Right ventricle myocardium superior (tissue), 1 donor: ENCODE results near the gene POLN. TPM values are rescaled to one million over a fixed set of nuclear protein-coding genes. Genes with fewer than 3 reads are reported as not detected.
"Not testable (repeated sequence)": the region's sequence is repeated elsewhere in the genome, so short reads cannot be mapped to it uniquely, and the experiment has no call there.

Experiments
- ATAC-seq: fragments of 200-7000 bp; cut with Tn5 transposase; one replicate; pipeline ENCODE4 v1.9.1; 2020; ENCODE audit warnings: mild to moderate bottlenecking; ENCODE audit not compliant: poor library complexity
- DNase-seq: peaks from one replicate; pipeline ENCODE4 v3.0.0-alpha.2; 2020
- intact Hi-C: fragments of 100-400 bp; cut with DNase I; formaldehyde crosslinking; loops from one replicate; pipeline ENCODE4 v1.11.2; 2022
- total RNA-seq: library from RNA; stranded (reverse); fragmentation: NEBNext Ultra II Directional; extraction: Animal tissue kit (Norgen Biotek cat#: 25700); gene quantifications from one replicate; pipeline ENCODE4 v1.2.1, GENCODE V29; 2021
- donor health status: DM: no; HTN: yes; CAD: no; lungs with severe emphysema.

Gene POLN
- total RNA-seq, 1 donor from 2014 or later, result 2.3 TPM

DNA sequence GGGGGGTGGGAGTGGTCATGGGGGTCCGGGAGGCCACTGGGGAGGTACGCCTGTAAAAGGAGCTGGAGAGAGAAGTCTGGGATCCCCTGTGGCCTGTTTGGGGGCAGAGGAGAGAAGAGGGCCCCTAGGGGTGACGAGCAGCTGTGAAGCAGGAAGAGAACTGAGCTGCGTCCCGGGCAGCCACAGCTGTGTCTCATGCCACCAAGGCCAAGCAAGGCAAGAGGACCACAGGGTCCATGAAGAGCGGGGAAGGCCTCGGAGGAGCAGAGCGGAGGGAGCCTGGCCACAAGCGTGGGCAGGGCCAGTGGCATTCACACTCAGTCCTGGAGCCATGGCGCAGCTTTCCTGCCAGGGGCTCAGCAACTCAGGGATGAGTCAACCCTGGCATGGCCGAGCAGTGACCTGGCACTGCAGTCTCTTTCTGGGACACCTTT is 196.4 kb downstream of the POLN start:
- intact Hi-C loops, result no loop called here
- no peak for ATAC-seq
- peak; percentile 30 for DNase-seq

DNA sequence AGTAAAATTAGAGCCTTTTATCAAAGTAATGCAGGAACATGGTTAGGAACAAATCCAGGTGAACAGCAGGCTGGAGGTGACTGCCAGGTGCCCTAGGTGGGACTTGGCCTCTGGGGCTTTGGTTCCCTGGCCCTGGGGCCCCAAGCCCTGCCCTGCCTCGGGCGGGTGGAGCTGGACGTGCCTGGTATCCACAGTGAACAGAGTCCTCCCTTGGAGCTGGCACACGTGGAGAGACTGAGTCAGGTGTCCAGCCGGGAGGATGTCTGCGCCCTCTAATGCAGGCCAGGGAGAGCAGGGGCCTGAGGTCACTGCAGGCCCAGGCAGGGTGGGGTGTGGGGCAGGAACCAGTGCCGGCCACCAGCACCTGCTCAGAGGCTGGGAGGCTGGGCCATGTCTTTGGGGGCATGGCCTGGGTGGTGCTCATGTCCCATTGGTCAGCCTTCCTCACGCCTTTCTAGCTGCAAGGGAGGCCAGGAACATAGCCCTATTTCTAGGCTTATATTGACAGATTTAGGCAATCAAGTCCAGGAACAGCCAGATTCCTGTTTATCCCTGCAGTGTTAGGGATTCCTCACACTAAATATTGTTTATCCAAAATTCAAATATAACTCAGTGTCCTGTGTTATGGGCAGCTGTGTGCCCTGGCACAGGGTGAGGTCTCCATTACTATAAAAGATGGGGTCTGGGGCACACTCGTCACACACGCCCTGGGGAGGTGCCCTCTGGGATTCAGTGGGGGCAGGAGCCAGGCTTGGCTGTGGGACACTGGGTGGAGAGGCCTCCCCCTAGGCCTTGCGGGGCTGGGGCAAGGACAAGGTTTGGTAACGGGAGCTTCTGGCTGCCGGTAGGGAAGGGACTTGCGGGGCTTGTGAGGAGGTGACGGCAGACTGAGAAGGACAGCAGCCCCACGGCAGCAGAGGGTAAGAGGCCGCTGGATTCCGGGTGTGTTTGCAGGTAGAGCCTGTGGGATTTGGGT is 197.1 kb downstream of the POLN start:
- intact Hi-C loops, result no loop called here
- DNase-seq, result peak; percentile 10
- ATAC-seq, result no peak

DNA sequence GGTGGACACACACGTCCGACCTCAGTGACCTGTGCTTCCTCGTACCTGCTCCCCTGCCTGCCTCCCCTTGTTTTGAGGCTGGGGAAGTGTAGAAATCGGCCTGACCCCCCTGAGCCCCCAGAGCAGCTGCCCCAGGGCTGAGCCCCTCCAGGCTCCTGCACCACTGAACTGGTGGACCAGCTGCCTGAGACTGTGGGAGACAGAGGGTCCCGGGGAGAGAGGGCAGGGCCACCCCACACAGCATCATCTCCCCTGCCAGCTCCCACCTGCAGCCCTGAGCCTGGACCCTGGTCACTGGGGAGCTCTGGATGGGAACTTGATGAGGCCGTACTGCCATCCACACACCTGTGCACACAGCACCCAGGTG is 197.8 kb downstream of the POLN start:
- ATAC-seq, result no peak
- DNase-seq, result no peak
- intact Hi-C loops, result no loop called here

DNA sequence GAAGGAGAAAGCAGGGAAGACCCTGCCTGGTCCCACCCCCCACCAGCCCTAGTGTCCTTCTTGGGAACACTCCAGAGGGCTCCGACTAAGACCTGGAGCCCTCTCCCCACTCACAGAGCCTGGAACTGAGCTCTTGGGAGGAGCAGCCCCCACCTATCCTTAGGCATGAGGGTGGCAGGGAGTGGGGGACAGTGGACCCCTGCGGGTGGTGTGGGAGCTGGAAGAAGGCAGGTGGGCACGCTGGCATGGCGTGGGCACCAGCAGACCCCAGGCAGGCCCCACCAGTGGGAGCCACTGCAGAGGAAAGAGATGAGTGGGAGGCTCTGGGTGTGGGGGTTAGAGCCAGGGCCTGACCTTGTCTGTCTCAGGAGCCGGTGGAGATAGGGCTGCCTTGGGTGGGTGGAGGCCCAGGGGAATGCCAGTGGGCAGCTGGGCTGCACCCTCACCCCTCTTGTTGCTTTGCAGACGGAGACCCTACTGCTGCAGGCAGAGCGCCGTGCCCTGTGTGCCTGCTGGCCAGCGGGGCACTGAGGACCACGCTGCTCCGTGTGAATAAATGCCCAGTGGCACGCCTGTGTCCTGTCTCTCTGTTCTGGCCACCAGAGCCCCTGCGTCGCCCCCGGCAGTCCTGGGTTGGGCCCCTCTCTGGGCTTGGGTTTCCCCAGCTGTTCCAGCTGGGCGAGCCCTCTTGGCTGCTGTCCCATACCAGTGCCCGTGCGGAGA is 198.4 kb downstream of the POLN start:
- no peak for ATAC-seq
- intact Hi-C loops, result no loop called here
- no peak for DNase-seq

DNA sequence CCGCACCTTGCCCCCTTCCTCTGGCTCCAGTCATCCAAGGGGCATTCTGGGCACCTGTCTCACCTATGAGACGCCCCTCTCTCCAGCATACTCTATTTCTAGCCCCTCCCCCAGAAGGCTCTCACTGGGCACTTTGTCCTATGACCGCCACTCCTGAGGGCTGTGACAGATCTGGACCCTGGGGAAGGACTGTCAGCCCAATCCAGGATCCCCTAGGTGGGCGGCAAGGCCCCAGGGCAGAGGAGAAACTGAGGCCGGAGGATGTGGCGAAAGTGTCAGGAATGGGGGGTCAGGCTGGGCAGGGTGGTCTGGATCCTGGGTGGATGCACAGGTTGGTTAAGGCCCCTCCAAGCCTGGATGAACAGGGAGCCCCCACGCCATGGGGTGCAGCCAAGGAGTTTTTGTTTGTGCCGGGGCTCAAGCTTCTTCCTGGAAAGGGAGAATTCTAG is 198.9 kb downstream of the POLN start:
- intact Hi-C loops, result no loop called here
- no peak for DNase-seq
- ATAC-seq, result no peak

DNA sequence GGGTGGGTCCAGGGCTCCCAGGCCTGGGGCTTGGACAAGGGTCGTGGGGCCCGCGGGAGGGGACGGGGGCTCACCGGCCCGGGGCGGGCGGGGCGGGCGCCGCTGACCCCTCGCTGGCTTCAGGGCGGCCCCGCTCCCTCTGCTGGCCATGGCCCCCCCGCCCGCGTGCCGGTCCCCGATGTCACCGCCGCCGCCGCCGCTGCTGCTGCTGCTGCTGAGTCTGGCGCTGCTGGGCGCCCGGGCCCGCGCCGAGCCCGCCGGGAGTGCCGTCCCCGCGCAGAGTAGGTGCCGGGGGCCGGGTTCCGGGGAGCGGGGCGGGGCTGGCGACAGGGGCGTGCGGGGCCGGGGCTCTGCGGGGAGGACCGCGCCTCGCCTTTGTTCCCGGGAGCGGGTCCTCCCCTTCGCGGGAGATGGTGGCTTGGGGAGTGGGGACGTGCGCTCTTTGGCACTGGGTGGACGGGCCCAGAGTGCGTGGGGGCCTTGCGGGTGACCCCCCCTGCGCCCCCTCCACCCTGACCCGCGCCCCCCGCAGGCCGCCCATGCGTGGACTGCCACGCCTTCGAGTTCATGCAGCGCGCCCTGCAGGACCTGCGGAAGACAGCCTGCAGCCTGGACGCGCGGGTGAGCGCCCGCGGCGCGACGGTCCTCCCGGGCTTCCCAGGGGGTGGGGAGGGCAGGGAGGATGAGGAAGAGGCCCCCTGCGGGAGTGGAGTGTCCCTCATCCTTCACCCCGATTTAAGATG is 199.5 kb downstream of the POLN start:
- DNase-seq, result peak; percentile 35
- ATAC-seq, result peak; percentile 49
- intact Hi-C loops, result no loop called here

DNA sequence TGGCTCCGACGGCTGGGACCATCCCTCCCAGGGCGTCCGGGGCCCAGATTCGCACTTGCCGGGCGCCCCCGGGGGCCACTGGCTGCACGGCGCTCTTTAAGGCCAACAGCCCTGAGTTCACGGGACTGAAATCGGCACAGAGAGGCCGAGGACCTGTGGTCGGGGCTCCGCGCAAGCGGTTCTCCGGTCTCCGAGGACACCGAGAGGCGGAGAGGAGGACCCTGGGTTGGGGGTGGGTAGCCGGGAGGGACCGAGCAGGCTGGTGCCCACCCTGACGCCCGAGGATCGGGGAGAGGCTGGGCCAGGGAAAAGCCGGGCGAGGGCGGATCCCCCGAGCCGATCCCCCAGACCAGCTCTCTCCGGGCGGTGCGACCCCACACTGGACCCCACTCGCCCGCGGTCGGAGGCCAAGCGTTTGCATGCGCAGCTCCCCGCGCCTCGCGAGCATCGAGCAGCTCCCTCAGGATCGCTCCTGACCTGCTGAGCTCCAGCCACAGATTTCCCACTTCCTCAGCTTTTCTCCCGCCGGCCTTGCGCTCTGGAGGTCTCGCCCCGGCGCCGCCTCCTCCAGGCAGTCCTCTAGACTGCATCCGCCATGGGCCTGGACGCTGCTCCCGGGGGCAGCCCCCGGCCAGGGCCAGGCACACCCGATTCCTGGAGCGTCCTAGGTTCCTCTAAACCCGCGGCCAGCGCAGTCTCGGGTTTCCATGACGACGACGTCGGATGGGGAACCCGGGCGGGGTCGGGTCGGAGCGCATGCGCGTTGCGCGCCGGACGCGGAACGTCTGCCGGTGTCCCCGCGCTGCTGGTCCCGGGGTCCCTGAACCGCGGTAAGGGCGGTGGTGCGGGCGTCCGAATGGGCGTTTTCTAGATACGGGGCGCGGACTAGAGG is 200.4 kb downstream of the POLN start:
- intact Hi-C loops, result no loop called here

DNA sequence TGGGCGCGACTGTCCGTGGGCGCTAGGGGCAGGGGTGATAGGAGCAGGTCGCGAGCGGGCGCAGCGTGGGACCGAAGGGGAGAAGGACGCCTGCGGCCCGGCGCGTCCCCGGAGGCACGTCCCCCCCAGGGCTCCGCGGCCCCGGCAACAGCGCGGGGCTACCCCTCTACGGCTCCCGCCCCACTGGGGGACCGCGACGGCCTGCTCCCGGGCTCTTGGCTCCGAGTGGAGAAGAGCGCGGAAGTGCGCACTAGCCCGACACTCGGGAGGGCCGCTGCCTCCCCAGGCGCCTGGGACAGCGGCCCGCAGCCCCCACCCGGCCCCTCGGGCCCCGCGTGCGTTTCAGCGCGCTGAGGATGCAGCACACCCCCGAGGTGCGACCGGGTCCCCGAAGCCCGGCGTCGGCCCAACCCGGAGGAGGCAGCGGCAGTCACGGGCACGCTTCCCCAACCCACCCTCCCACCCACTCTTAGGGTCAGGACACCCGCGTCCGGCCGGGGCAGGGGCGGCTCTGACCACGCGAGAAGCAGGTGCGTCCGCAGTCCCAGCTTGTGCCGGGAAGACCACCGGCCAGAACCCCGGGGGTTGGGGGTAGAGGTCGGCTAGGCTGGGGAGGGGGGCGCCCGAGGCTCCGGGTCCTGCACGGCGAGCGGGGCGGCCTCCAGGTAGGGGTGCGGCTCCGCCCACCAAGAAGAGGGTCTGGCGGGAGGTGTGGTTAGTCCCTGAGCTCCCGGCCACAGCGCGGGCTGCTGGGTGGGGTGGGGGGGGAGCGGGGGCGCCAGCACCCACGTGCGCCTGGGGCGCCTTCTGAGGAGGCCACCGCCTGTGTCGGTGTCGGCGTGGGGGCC is 201.3 kb downstream of the POLN start:
- intact Hi-C loops, result no loop called here

More for the DNA sequence above, 200.4 kb downstream of the POLN start:
- peak; percentile 92 for DNase-seq
- peak; percentile 85 for ATAC-seq

DNA sequence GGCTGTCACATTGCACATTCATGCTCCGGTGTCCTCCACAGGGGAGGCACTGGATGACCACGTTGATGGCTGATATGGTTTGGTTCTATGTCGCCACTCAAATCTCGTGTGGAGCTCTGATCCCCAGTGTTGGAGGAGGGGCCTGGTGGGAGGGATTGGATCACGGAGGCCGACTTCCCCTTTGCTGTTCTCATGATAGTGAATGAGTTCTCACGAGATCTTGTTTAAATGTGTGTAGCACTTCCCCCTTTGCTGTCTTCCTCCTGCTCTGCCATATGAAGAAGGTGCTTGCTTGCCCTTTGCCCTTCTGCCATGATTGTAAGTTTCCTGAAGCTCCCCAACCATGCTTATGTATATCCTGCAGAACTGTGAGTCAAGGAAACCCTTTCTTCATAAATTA is 205.1 kb downstream of the POLN start:
- intact Hi-C loops, result no loop called here
- ATAC-seq, result no peak
- no peak for DNase-seq

More for the DNA sequence above, 201.3 kb downstream of the POLN start:
- DNase-seq, result no peak
- no peak for ATAC-seq

DNA sequence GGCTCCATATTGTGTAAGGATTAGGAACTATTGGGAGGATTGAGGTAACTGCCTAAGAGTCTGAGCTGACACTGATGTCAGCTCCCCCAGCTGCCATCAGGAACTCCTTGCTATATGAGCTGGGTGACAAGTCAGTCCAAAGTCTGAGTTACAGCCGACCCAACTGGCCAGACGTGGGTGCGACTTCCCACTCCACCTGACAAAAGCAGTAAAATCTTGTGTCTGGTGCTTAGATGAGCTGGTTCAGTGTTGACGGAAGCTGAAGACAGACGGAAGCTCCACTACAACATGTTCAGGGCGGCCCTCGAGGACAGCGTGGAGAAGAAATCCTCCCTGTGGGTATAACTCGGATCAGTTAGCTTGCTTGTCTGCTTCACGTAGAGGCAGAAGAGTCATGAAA is 205.6 kb downstream of the POLN start:
- ATAC-seq (no peak), DNase-seq (no peak)
- intact Hi-C loops, result no loop called here

DNA sequence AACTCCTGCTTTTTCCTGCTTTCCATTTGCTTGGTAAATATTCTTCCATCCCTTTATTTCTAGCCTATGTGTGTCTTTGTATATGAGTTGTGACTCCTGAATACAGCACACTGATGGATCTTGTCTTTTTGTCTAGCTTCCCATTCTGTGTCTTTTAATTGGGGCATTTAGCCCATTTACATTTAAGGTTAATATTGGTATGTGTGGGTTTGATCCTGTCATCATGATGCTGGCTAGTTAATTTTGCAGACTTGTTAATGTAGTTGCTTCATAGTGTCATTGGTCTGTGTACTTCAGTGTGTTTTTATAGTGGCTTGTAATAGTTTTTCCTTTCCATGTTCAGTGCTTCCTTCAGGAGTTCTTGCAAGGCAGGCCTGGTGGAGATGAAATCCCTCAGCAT is 210.8 kb downstream of the POLN start:
- intact Hi-C loops, DNase-seq, ATAC-seq: not testable (repeated sequence)

DNA sequence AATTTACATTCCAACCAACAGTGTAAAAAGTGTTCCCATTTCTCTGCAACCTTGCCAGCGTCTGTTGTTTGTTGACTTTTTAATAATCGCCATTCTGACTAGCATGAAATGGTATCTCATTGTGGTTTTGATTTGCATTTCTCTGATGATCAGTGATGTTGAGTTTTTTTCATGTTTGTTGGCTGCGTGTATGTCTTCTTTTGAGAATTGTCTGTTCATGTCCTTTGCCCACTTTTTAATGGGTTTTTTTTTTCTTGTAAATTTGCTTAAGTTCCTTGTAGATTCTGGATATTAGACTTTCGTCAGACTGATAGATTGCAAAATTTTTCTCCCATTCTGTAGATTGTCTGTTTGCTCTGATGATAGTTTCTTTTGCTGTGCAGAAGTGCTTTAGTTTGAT is 214.8 kb downstream of the POLN start:
- ATAC-seq, DNase-seq, intact Hi-C loops: not testable (repeated sequence)

DNA sequence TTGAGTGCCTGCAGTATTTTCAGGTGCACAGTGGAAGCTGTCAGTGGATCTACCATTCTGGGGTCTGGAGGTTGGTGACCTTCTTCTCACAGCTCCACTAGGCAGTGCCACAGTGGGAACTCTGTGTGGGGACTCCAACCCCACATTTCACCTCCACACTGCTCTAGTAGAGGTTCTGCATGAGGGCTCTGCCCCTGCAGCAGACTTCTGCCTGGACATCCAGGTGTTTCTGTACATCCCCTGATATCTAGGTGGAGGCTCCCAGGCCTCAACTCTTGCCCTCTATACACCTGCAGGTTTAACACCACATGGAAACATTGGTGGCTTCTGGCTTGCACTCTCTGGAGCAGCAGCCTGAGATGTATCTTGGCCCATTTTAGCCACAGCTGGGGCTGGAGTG is 216.1 kb downstream of the POLN start:
- DNase-seq, result no peak
- intact Hi-C loops, result no loop called here

DNA sequence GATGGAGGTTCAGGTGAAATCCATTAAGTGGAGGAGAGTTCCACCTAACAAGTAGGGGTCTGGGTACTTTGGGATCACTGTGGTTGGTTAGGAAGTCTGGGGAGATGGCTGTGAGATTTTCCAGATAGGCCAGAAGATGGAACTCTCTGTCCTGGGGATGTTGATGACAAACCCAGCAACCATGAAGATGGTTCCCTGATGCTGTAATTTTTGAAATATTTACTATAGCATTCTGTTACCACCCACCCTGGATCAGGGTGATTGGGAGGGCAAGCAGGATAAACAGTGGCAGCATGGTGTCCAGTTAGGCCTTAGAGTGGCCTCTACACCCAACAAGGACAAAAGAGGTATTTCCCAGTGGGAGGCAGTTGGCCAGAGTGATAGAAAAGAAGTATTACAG is 217.2 kb downstream of the POLN start:
- ATAC-seq (no peak), DNase-seq (no peak)
- intact Hi-C loops, result no loop called here

More for the DNA sequence above, 216.1 kb downstream of the POLN start:
- no peak for ATAC-seq
